Neural cell (in vitro differentiated cells): ENCODE data around the gene OR4M2.
"Not testable (repeated sequence)": the region's sequence is repeated elsewhere in the genome, so short reads cannot be mapped to it uniquely, and the experiment has no call there.

ENCODE experiments used
- CTCF ChIP-seq: fragments of 450-650 bp; IDR thresholded peaks from 2 replicates; pipeline ENCODE4 v1.5.1; 2014; ENCODE audit warnings: antibody characterized with exemption, mild to moderate bottlenecking, moderate library complexity; ENCODE audit not compliant: poor library complexity, severe bottlenecking
- EP300 ChIP-seq: fragments of 450-650 bp; conservative IDR thresholded peaks from 2 replicates; pipeline ENCODE4 v1.6.1; 2014; ENCODE audit warnings: antibody characterized with exemption, mild to moderate bottlenecking, moderate library complexity; ENCODE audit not compliant: poor library complexity, severe bottlenecking
- EZH2 ChIP-seq: fragments of 200-600, 300-800 bp; shearing (Covaris generic), sonication (generic); IDR thresholded peaks from 2 replicates; pipeline ENCODE4 v1.6.1; 2014; ENCODE audit warnings: antibody characterized with exemption, low read length, borderline replicate concordance, mild to moderate bottlenecking; ENCODE audit not compliant: insufficient read depth, poor library complexity, severe bottlenecking
- MXI1 ChIP-seq: fragments of 450-650 bp; conservative IDR thresholded peaks from 2 replicates; pipeline ENCODE4 v1.6.1; 2014; ENCODE audit warnings: antibody characterized with exemption, mild to moderate bottlenecking; ENCODE audit not compliant: poor library complexity, severe bottlenecking
- POLR2AphosphoS5 ChIP-seq: IDR thresholded peaks from 2 replicates; pipeline ENCODE4 v1.6.1; 2012
- RAD21 ChIP-seq: fragments of 450-650 bp; conservative IDR thresholded peaks from 2 replicates; pipeline ENCODE4 v1.6.1; 2014; ENCODE audit warnings: antibody characterized with exemption, mild to moderate bottlenecking, moderate library complexity
- REST ChIP-seq: IDR thresholded peaks from 2 replicates; pipeline ENCODE4 v1.6.1; 2012; ENCODE audit warnings: borderline replicate concordance
- SMC3 ChIP-seq: fragments of 450-650 bp; conservative IDR thresholded peaks from 2 replicates; pipeline ENCODE4 v1.6.1; 2014; ENCODE audit warnings: antibody characterized with exemption, mild to moderate bottlenecking, moderate library complexity; ENCODE audit not compliant: poor library complexity
- TAF1 ChIP-seq: IDR thresholded peaks from 2 replicates; pipeline ENCODE4 v1.6.1; 2012; ENCODE audit warnings: low read depth

GRCh38 chr15:22080227-22080626 lies at the start of gene OR4M2:
- TF ChIP-seq CTCF, RAD21, POLR2AphosphoS5, EZH2, EP300, TAF1, MXI1, SMC3, REST: not testable (repeated sequence)
